ENCODE data around the gene SEMA3F.

DNA sequence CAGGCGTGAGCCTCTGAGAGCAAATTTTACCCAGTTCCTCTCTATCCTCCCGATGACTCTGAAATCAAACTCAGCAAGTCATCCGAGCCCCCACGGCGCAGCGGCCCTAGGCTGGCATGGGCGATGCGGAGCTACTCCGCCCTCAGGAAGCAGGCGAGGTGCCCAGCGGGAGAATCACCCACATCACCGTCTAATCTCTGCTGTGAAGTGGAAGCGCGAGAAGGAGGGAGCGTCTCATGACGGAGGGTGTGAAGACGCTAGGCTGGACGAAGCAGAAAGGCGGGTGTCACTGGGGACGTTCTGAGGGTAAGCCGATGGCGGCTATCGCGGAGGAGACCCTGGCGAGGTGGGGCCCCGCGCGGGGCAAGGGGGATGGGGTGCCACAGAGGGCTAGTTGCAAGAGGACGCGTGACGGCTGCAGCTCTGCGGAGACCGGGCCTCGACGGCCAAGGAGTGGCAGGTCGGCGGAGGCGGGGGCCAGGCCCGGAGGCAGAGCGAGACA lies 71.8 kb downstream of the SEMA3F start:
- TF ChIP-seq, protein P1, sequence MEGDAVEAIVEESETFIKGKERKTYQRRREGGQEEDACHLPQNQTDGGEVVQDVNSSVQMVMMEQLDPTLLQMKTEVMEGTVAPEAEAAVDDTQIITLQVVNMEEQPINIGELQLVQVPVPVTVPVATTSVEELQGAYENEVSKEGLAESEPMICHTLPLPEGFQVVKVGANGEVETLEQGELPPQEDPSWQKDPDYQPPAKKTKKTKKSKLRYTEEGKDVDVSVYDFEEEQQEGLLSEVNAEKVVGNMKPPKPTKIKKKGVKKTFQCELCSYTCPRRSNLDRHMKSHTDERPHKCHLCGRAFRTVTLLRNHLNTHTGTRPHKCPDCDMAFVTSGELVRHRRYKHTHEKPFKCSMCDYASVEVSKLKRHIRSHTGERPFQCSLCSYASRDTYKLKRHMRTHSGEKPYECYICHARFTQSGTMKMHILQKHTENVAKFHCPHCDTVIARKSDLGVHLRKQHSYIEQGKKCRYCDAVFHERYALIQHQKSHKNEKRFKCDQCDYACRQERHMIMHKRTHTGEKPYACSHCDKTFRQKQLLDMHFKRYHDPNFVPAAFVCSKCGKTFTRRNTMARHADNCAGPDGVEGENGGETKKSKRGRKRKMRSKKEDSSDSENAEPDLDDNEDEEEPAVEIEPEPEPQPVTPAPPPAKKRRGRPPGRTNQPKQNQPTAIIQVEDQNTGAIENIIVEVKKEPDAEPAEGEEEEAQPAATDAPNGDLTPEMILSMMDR (conservative IDR thresholded peaks at IDR 0.05 in 1 of 2, IDR thresholded peaks at IDR 0.05 in 1 of 2; ENCODE audit: low read depth in 1 of 2, low read length in 2 of 2), result no peak
- no peak for TF ChIP-seq EZH2 (IDR thresholded peaks at IDR 0.05; ENCODE audit: low read length, missing control alignments)

All from fibroblast of lung (primary cell).